ENCODE data around the gene EXT2.

Gene EXT2

GRCh38 chr11:44205836-44206235 lies 110.4 kb downstream of the EXT2 start:
- Histone ChIP-seq H3F3A (ENCODE audit: low read depth) (no peaks in the 10 kb centered on the region), H3K27me3 (ENCODE audit: insufficient read depth, low read length, poor library complexity, severe bottlenecking) (no peaks in the 10 kb centered on the region), H3K4me3 (ENCODE audit: low read length, poor library complexity, severe bottlenecking) (no peak overlapping the region), H3K9me3 (ENCODE audit: insufficient read depth, low read depth, low read length) (no peaks in the 10 kb centered on the region), H3K9me2 (replicated peaks; ENCODE audit: low read depth, low read length) (no peaks in the 10 kb centered on the region), H3K36me3 (ENCODE audit: insufficient read depth, low read length) (peaks cover 31% of the 10 kb centered on the region; the same call in 1 of the 2 replicates), H3K4me1 (ENCODE audit: insufficient read depth, low read length, poor library complexity, severe bottlenecking) (no peaks in the 10 kb centered on the region), H4K20me1 (ENCODE audit: insufficient read depth, low read length, poor library complexity, severe bottlenecking) (no peaks in the 10 kb centered on the region), H2AFZ (ENCODE audit: low read length) (no peak overlapping the region), H3K4me2 (ENCODE audit: low read depth, low read length, poor library complexity, severe bottlenecking) (no peak overlapping the region), H3K79me2 (ENCODE audit: insufficient read depth, low read length) (no peaks in the 10 kb centered on the region), H3K9ac (ENCODE audit: low read depth, low read length, poor library complexity, severe bottlenecking) (no peak overlapping the region)
- TF ChIP-seq CTCF (conservative IDR thresholded peaks at IDR 0.05; ENCODE audit: low read length) (no peak), EZH2phosphoT487 (IDR thresholded peaks at IDR 0.05; ENCODE audit: borderline replicate concordance) (no peak)

GRCh38 chr11:44207292-44207691 lies 111.8 kb downstream of the EXT2 start:
- no peak overlapping the region for H3K4me3 ChIP-seq (ENCODE audit: low read length, poor library complexity, severe bottlenecking)
- no peaks in the 10 kb centered on the region for H3K79me2 ChIP-seq (ENCODE audit: insufficient read depth, low read length)
- H3K9me3 ChIP-seq (ENCODE audit: insufficient read depth, low read depth, low read length): no peaks in the 10 kb centered on the region
- no peak overlapping the region for H3K9ac ChIP-seq (ENCODE audit: low read depth, low read length, poor library complexity, severe bottlenecking)
- no peaks in the 10 kb centered on the region for H3K9me2 ChIP-seq (replicated peaks; ENCODE audit: low read depth, low read length)
- no peaks in the 10 kb centered on the region for H3K4me1 ChIP-seq (ENCODE audit: insufficient read depth, low read length, poor library complexity, severe bottlenecking)
- no peak for TF ChIP-seq CTCF (conservative IDR thresholded peaks at IDR 0.05; ENCODE audit: low read length)
- no peak for TF ChIP-seq EZH2phosphoT487 (IDR thresholded peaks at IDR 0.05; ENCODE audit: borderline replicate concordance)
- H3K36me3 ChIP-seq (ENCODE audit: insufficient read depth, low read length): peaks cover 19% of the 10 kb centered on the region; the same call in 1 of the 2 replicates
- H4K20me1 ChIP-seq (ENCODE audit: insufficient read depth, low read length, poor library complexity, severe bottlenecking): no peaks in the 10 kb centered on the region
- no peaks in the 10 kb centered on the region for H3K27me3 ChIP-seq (ENCODE audit: insufficient read depth, low read length, poor library complexity, severe bottlenecking)
- H3F3A ChIP-seq (ENCODE audit: low read depth): no peaks in the 10 kb centered on the region
- H2AFZ ChIP-seq (ENCODE audit: low read length): no peak overlapping the region
- no peak overlapping the region for H3K4me2 ChIP-seq (ENCODE audit: low read depth, low read length, poor library complexity, severe bottlenecking)

GRCh38 chr11:44208976-44209603 lies 113.6 kb downstream of the EXT2 start:
- H3F3A ChIP-seq (ENCODE audit: low read depth): no peaks in the 10 kb centered on the region

More at GRCh38 chr11:44208976-44209603, 113.6 kb downstream of the EXT2 start:
- no peaks in the 10 kb centered on the region for H3K9me2 ChIP-seq (replicated peaks; ENCODE audit: low read depth, low read length)
- H3K4me3 ChIP-seq (ENCODE audit: low read length, poor library complexity, severe bottlenecking): no peak overlapping the region
- H3K79me2 ChIP-seq (ENCODE audit: insufficient read depth, low read length): no peaks in the 10 kb centered on the region
- H4K20me1 ChIP-seq (ENCODE audit: insufficient read depth, low read length, poor library complexity, severe bottlenecking): no peaks in the 10 kb centered on the region
- no peak overlapping the region for H3K9ac ChIP-seq (ENCODE audit: low read depth, low read length, poor library complexity, severe bottlenecking)
- no peaks in the 10 kb centered on the region for H3K4me1 ChIP-seq (ENCODE audit: insufficient read depth, low read length, poor library complexity, severe bottlenecking)
- no peaks in the 10 kb centered on the region for H3K27me3 ChIP-seq (ENCODE audit: insufficient read depth, low read length, poor library complexity, severe bottlenecking)
- H3K4me2 ChIP-seq (ENCODE audit: low read depth, low read length, poor library complexity, severe bottlenecking): no peak overlapping the region
- H3K9me3 ChIP-seq (ENCODE audit: insufficient read depth, low read depth, low read length): no peaks in the 10 kb centered on the region
- no peak overlapping the region for H2AFZ ChIP-seq (ENCODE audit: low read length)
- no peak for TF ChIP-seq EZH2phosphoT487 (IDR thresholded peaks at IDR 0.05; ENCODE audit: borderline replicate concordance)
- no peak for TF ChIP-seq CTCF (conservative IDR thresholded peaks at IDR 0.05; ENCODE audit: low read length)
- H3K36me3 ChIP-seq (ENCODE audit: insufficient read depth, low read length): peaks cover 19% of the 10 kb centered on the region; the same call in 1 of the 2 replicates

Data from Loucy (cell line).